ENCODE data around the gene SULT1C4.

DNA sequence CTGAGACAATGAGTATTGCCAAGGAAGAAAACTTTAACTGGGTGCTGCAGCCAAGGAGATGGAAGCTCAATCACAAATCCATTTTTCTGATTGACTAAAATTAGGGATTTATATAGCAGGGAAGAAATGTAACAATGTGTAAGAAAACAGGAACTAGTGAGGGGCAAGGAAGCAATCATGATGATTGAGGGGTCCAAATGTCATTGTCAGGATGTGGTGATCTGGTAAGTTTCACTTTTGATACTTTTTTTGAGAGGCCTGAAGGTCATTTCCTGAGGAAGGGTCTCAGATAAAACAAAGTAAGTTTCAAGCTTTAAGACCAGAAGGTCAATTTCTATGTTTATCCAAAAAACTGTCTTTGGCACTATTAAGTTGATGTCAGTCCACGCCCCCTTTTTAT, 59.2 kb downstream of the SULT1C4 start:
- TF ChIP-seq, protein P1, sequence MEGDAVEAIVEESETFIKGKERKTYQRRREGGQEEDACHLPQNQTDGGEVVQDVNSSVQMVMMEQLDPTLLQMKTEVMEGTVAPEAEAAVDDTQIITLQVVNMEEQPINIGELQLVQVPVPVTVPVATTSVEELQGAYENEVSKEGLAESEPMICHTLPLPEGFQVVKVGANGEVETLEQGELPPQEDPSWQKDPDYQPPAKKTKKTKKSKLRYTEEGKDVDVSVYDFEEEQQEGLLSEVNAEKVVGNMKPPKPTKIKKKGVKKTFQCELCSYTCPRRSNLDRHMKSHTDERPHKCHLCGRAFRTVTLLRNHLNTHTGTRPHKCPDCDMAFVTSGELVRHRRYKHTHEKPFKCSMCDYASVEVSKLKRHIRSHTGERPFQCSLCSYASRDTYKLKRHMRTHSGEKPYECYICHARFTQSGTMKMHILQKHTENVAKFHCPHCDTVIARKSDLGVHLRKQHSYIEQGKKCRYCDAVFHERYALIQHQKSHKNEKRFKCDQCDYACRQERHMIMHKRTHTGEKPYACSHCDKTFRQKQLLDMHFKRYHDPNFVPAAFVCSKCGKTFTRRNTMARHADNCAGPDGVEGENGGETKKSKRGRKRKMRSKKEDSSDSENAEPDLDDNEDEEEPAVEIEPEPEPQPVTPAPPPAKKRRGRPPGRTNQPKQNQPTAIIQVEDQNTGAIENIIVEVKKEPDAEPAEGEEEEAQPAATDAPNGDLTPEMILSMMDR (IDR thresholded peaks at IDR 0.05; ENCODE audit: low read length) = no peak
- TF ChIP-seq EZH2 (IDR thresholded peaks at IDR 0.05; ENCODE audit: borderline replicate concordance, low read length) = no peak
